ENCODE data around the gene KLHDC7B.

DNA sequence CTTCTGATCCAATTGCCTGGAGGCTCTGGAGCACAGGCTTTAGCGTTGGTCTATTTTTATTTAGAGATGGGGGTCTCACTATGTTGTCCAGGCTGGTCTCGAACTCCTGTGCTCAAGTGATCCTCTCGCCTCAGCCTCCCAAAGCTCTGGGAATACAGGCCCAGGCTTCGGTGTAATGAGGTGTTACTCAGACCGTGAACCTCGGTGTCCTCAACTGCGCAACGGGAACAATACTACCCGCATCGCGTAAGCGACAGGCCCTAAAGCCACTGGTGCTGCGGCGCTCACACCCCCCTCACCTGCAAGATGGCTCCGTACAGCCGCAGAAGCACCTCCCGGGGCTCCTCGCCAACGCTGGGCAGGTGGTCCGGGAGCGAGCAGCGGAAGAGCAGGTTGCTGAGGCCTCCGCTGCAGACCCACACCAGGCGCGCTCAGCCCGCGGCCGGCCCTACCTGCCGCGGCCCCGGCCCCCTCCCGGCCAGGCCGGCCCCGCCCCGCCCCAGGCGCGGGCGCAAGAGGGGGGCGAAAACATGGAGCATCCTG lies 36.3 kb downstream of the KLHDC7B start:
- TF ChIP-seq, protein P1, sequence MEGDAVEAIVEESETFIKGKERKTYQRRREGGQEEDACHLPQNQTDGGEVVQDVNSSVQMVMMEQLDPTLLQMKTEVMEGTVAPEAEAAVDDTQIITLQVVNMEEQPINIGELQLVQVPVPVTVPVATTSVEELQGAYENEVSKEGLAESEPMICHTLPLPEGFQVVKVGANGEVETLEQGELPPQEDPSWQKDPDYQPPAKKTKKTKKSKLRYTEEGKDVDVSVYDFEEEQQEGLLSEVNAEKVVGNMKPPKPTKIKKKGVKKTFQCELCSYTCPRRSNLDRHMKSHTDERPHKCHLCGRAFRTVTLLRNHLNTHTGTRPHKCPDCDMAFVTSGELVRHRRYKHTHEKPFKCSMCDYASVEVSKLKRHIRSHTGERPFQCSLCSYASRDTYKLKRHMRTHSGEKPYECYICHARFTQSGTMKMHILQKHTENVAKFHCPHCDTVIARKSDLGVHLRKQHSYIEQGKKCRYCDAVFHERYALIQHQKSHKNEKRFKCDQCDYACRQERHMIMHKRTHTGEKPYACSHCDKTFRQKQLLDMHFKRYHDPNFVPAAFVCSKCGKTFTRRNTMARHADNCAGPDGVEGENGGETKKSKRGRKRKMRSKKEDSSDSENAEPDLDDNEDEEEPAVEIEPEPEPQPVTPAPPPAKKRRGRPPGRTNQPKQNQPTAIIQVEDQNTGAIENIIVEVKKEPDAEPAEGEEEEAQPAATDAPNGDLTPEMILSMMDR (IDR thresholded peaks at IDR 0.05; ENCODE audit: insufficient read depth, low read length), result no peak
- TF ChIP-seq POLR2AphosphoS5 (IDR thresholded peaks at IDR 0.05; ENCODE audit: low read depth) (no peak), GABPA (IDR thresholded peaks at IDR 0.05; ENCODE audit: low read depth) (no peak), SPI1 (IDR thresholded peaks at IDR 0.05; ENCODE audit: borderline replicate concordance, low read depth) (no peak)
- TF ChIP-seq, protein P2, sequence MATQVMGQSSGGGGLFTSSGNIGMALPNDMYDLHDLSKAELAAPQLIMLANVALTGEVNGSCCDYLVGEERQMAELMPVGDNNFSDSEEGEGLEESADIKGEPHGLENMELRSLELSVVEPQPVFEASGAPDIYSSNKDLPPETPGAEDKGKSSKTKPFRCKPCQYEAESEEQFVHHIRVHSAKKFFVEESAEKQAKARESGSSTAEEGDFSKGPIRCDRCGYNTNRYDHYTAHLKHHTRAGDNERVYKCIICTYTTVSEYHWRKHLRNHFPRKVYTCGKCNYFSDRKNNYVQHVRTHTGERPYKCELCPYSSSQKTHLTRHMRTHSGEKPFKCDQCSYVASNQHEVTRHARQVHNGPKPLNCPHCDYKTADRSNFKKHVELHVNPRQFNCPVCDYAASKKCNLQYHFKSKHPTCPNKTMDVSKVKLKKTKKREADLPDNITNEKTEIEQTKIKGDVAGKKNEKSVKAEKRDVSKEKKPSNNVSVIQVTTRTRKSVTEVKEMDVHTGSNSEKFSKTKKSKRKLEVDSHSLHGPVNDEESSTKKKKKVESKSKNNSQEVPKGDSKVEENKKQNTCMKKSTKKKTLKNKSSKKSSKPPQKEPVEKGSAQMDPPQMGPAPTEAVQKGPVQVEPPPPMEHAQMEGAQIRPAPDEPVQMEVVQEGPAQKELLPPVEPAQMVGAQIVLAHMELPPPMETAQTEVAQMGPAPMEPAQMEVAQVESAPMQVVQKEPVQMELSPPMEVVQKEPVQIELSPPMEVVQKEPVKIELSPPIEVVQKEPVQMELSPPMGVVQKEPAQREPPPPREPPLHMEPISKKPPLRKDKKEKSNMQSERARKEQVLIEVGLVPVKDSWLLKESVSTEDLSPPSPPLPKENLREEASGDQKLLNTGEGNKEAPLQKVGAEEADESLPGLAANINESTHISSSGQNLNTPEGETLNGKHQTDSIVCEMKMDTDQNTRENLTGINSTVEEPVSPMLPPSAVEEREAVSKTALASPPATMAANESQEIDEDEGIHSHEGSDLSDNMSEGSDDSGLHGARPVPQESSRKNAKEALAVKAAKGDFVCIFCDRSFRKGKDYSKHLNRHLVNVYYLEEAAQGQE (IDR thresholded peaks at IDR 0.05; ENCODE audit: insufficient replicate concordance, low read depth), result no peak

All from HL-60 (cell line).